IMR-90 (cell line): Measurements from ENCODE around the gene SCYGR1. TPM values are rescaled to one million over a fixed set of nuclear protein-coding genes. Genes with fewer than 3 reads are reported as not detected.

Source experiments
- ATAC-seq: fragments of 200-7000 bp; cut with Tn5 transposase; 2 replicates; pipeline ENCODE4 v1.9.1; 2020; ENCODE audit warnings: low read depth, mild to moderate bottlenecking, moderate library complexity
- BruUV-seq: library from RNA; stranded (reverse); fragments of 400-500 nt; replicated peaks from 2 replicates; lab custom pipeline; 2021; lab: Mats Ljungman, UMichigan
- CTCF ChIA-PET: fragments of 300-600 bp; formaldehyde crosslinking; extraction: SDS; loops from one replicate; lab custom pipeline; 2021; ENCODE audit warnings: antibody characterized with exemption; lab: Yijun Ruan, JAX
- POLR2A ChIA-PET: fragments of 300-600 bp; sonication (Branson Sonifier 250); formaldehyde crosslinking; loops from one replicate; lab custom pipeline; 2022; ENCODE audit warnings: antibody characterized with exemption; ENCODE audit not compliant: unreplicated experiment; lab: Charles Lee
- DNase-seq: peaks from one replicate; pipeline ENCODE4 v3.0.0; 2013
- H2AFZ ChIP-seq: replicated peaks from 2 replicates; pipeline ENCODE3; 2013; ENCODE audit warnings: low read length, mild to moderate bottlenecking; ENCODE audit not compliant: poor library complexity
- H2AK5ac ChIP-seq: 2 replicates; pipeline ENCODE4 v1.6.1; 2013; ENCODE audit warnings: low read depth, low read length, inconsistent platforms
- H2AK9ac ChIP-seq: replicated peaks from 2 replicates; pipeline ENCODE3; 2013; ENCODE audit warnings: mild to moderate bottlenecking, low read depth, low read length, moderate library complexity; ENCODE audit not compliant: poor library complexity
- H2BK120ac ChIP-seq: 2 replicates; pipeline ENCODE4 v1.6.1; 2013; ENCODE audit warnings: low read depth, low read length, inconsistent platforms
- H2BK15ac ChIP-seq: 3 replicates; pipeline ENCODE4 v1.6.1; 2013; ENCODE audit warnings: low read depth, low read length, inconsistent platforms
- H2BK20ac ChIP-seq: 2 replicates; pipeline ENCODE4 v1.6.1; 2013; ENCODE audit warnings: low read depth, mild to moderate bottlenecking, inconsistent platforms, low read length, moderate library complexity
- H2BK5ac ChIP-seq: 2 replicates; pipeline ENCODE4 v1.6.1; 2013; ENCODE audit warnings: mild to moderate bottlenecking, low read depth, low read length, inconsistent platforms; ENCODE audit not compliant: poor library complexity, severe bottlenecking
- H3K14ac ChIP-seq: replicated peaks from 2 replicates; pipeline ENCODE4 v1.6.1; 2013; ENCODE audit warnings: low read depth, low read length, inconsistent platforms
- H3K18ac ChIP-seq: 2 replicates; pipeline ENCODE4 v1.6.1; 2013; ENCODE audit warnings: low read depth, low read length, control low read depth
- H3K23ac ChIP-seq: 2 replicates; pipeline ENCODE4 v1.6.1; 2013; ENCODE audit warnings: low read depth, low read length, inconsistent platforms
- H3K27ac ChIP-seq: 2 replicates; pipeline ENCODE4 v1.5.1; 2013; ENCODE audit warnings: mild to moderate bottlenecking, control low read depth, low read length; ENCODE audit not compliant: insufficient read depth
- H3K27me3 ChIP-seq: 2 replicates; pipeline ENCODE4 v1.6.1; 2013; ENCODE audit warnings: low read length; ENCODE audit not compliant: control insufficient read depth, insufficient read depth
- H3K36me3 ChIP-seq: 2 replicates; pipeline ENCODE4 v1.6.1; 2013; ENCODE audit warnings: low read length, mixed read lengths; ENCODE audit not compliant: control insufficient read depth, insufficient read depth
- H3K4ac ChIP-seq: 2 replicates; pipeline ENCODE4 v1.6.1; 2013; ENCODE audit warnings: low read depth, low read length, inconsistent platforms
- H3K4me1 ChIP-seq: 2 replicates; pipeline ENCODE4 v1.6.1; 2013; ENCODE audit warnings: low read length, mixed read lengths; ENCODE audit not compliant: control insufficient read depth, insufficient read depth
- H3K4me2 ChIP-seq: 2 replicates; pipeline ENCODE4 v1.6.1; 2013; ENCODE audit warnings: low read depth, mild to moderate bottlenecking, control low read depth, low read length, moderate library complexity
- H3K4me3 ChIP-seq: 2 replicates; pipeline ENCODE4 v1.5.1; 2013; ENCODE audit warnings: low read depth, mild to moderate bottlenecking, control low read depth, low read length, moderate library complexity; ENCODE audit not compliant: insufficient read depth
- H3K56ac ChIP-seq: 2 replicates; pipeline ENCODE4 v1.6.1; 2013; ENCODE audit warnings: low read length, inconsistent platforms; ENCODE audit not compliant: insufficient read depth; ENCODE audit errors: extremely low read depth
- H3K79me1 ChIP-seq, 2 experiments: 2 replicates each; pipeline ENCODE4 v1.6.1; 2013; ENCODE audit warnings: low read length in 2 of 2, inconsistent platforms in 1 of 2, low read depth in 1 of 2
- H3K9ac ChIP-seq: 2 replicates; pipeline ENCODE4 v1.6.1; 2013; ENCODE audit warnings: low read depth, low read length, control low read depth
- H3K9me1 ChIP-seq: 2 replicates; pipeline ENCODE4 v1.6.1; 2013; ENCODE audit warnings: low read length, inconsistent platforms; ENCODE audit not compliant: insufficient read depth
- H3K9me3 ChIP-seq: 2 replicates; pipeline ENCODE4 v1.6.1; 2013; ENCODE audit warnings: low read length; ENCODE audit not compliant: control insufficient read depth, insufficient read depth
- H4K20me1 ChIP-seq: 2 replicates; pipeline ENCODE4 v1.6.1; 2013; ENCODE audit warnings: low read length, inconsistent platforms; ENCODE audit not compliant: insufficient read depth
- H4K5ac ChIP-seq: 2 replicates; pipeline ENCODE4 v1.6.1; 2013; ENCODE audit warnings: mild to moderate bottlenecking, low read depth, low read length, control low read depth
- H4K8ac ChIP-seq, 2 experiments: 2 replicates each; pipeline ENCODE4 v1.6.1; 2013; ENCODE audit warnings: low read depth in 2 of 2, low read length in 2 of 2, control low read depth in 1 of 2, inconsistent platforms in 1 of 2
- H4K91ac ChIP-seq: 2 replicates; pipeline ENCODE4 v1.6.1; 2013; ENCODE audit warnings: low read depth, low read length, inconsistent platforms; ENCODE audit not compliant: insufficient read depth
- FOS ChIP-seq: fragments of 150-350 bp; IDR thresholded peaks from 2 replicates; pipeline ENCODE4 v1.6.1; 2016; ENCODE audit warnings: low read depth, low read length
- MAZ ChIP-seq: IDR thresholded peaks from 2 replicates; pipeline ENCODE4 v1.6.1; 2012; ENCODE audit warnings: low read depth, mild to moderate bottlenecking, low read length, improper control_type of control experiment, moderate library complexity, borderline replicate concordance
- MXI1 ChIP-seq: IDR thresholded peaks from 2 replicates; pipeline ENCODE4 v1.6.1; 2012; ENCODE audit warnings: low read depth, mild to moderate bottlenecking, low read length, moderate library complexity, borderline replicate concordance
- RAD21 ChIP-seq: IDR thresholded peaks from 2 replicates; pipeline ENCODE4 v1.6.1; 2012; ENCODE audit warnings: low read length, improper control_type of control experiment
- RFX5 ChIP-seq: IDR thresholded peaks from 2 replicates; pipeline ENCODE4 v1.8.0; 2012; ENCODE audit warnings: low read depth, mild to moderate bottlenecking, low read length, moderate library complexity
- WGBS, 2 experiments: methylation state at CpG; one replicate each; pipeline versions ENCODE4 v1.1.5 to v1.1.7; 2013; ENCODE audit warnings: missing lambda C conversion rate in 2 of 2; ENCODE audit not compliant: insufficient read length in 1 of 2; ENCODE audit errors: extremely low coverage in 2 of 2; 5-methylcytosine and 5-hydroxymethylcytosine counted together
- dilution Hi-C: fragments of 300-500 bp; cut with HindIII; formaldehyde crosslinking; loops from one replicate; pipeline ENCODE4 v1.14.3; 2018; ENCODE audit warnings: low sequenced_read_pairs; ENCODE audit not compliant: unreplicated experiment
- in situ Hi-C: fragments of 300-500 bp; cut with MboI; formaldehyde crosslinking; loops from 3 replicates; pipeline ENCODE4 v1.14.3; 2019; ENCODE audit warnings: low sequenced_read_pairs, inconsistent platforms, mixed read lengths
- intact Hi-C: fragments of 100-400 bp; cut with micrococcal nuclease; formaldehyde crosslinking; loops from 2 replicates; pipeline ENCODE4 v1.10.0; 2022
- polyA plus RNA-seq, 3 experiments: library from polyadenylated mRNA; depleted of rRNA; stranded (reverse); fragments of >200 nt; gene quantifications; 2 replicates each; pipeline ENCODE4 v1.2.3, GENCODE V29; 2012; ENCODE audit warnings: low replicate concordance in 1 of 3
- total RNA-seq: library from RNA; depleted of rRNA; stranded (reverse); fragments of >200 nt; gene quantifications from 2 replicates; pipeline ENCODE4 v1.2.3, GENCODE V29; 2012
- TF ChIP-seq, protein P1 (sequence below): fragments of 150-350 bp; IDR thresholded peaks from 2 replicates; pipeline ENCODE4 v1.6.1; 2016; ENCODE audit warnings: low read depth, mild to moderate bottlenecking, low read length, moderate library complexity, borderline replicate concordance
- TF ChIP-seq, protein P2 (sequence below): conservative IDR thresholded peaks from 2 replicates; pipeline ENCODE4 v1.5.1; 2012; ENCODE audit warnings: mild to moderate bottlenecking, low read depth, low read length, improper control_type of control experiment

SCYGR1 gene
- total and polyA plus RNA-seq, 2 of the 4 experiments (the other 2 are of a cell fraction): not detected

DNA sequence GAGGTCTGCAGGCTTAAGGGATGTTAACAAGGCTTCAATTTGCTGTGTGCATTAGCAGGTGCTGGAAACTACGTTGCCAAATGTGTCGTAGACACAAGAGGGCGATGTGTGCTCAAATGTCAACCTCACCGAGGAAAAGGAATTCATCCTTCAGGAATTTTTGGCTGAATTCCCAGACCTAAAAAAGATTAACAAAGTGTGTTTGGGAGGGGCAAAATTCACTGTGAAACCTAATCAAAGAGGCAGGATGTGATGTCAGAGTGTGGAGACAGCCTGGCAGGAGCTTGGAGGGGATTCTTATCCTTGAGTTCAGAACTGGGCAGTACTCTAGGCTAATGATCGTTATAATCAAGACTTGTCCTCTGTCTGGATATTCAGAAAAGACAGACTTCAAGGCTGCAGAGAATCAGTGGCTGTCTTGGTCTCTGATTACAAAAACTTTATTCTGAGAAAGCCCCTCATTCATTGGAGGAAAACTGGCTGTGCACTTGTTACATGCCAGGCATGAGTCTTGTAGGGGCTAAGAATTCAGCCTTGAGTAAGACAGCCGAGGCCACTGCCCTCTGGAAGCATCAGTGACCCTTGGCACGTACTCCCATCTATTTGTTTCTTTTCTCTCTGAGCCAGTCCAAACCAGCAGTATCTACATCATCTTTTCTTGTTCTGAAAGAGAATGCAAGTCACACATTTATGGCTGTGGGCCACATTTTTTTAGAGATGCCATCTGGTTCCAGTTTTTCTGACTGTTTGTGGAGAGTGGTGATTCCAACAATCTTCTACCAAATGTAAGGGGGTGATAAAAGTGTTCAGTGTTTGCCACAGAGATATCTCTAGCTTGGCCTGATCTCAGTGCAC, 18.7 kb upstream of the SCYGR1 start (continued):
- TF ChIP-seq, protein P1, sequence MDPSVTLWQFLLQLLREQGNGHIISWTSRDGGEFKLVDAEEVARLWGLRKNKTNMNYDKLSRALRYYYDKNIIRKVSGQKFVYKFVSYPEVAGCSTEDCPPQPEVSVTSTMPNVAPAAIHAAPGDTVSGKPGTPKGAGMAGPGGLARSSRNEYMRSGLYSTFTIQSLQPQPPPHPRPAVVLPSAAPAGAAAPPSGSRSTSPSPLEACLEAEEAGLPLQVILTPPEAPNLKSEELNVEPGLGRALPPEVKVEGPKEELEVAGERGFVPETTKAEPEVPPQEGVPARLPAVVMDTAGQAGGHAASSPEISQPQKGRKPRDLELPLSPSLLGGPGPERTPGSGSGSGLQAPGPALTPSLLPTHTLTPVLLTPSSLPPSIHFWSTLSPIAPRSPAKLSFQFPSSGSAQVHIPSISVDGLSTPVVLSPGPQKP: no peak

DNA sequence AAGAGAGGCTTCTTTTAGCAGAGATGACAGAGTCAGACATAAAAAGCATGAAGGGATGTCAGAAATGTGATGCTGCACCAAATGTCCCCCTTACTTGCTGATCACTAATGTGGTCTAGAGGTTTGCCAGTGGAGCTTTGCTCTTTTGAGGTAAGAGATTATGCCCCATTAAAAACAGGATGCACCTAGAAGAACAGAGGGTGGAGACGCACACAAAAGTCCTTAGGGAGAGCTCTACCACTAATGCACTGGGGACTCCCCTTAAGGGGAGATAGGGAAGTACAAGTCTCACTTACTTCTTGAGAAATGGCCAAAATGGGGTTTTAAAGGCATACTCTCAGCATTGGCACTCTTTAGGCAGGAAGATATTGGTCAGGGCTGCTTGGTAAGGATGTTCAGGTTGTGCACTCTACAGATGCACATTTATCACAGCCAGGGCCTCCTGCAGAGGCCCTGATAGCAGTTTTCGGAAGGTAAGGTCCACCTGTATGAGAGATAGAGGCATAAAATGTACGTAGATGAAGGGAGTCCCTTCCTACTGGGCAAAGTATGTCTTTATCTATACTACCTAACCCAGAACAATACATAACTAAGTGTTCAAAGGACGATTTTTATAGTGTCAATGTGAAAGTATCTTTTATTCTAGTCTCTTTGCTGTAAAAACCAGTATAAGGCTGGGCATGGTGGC, 17.0 kb upstream of the SCYGR1 start:
- no peaks in the 10 kb centered on the region for H3K27me3 ChIP-seq
- no peak overlapping the region for H3K4ac ChIP-seq
- TF ChIP-seq, protein P2, sequence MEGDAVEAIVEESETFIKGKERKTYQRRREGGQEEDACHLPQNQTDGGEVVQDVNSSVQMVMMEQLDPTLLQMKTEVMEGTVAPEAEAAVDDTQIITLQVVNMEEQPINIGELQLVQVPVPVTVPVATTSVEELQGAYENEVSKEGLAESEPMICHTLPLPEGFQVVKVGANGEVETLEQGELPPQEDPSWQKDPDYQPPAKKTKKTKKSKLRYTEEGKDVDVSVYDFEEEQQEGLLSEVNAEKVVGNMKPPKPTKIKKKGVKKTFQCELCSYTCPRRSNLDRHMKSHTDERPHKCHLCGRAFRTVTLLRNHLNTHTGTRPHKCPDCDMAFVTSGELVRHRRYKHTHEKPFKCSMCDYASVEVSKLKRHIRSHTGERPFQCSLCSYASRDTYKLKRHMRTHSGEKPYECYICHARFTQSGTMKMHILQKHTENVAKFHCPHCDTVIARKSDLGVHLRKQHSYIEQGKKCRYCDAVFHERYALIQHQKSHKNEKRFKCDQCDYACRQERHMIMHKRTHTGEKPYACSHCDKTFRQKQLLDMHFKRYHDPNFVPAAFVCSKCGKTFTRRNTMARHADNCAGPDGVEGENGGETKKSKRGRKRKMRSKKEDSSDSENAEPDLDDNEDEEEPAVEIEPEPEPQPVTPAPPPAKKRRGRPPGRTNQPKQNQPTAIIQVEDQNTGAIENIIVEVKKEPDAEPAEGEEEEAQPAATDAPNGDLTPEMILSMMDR: no peak
- TF ChIP-seq MAZ (no peak), MXI1 (no peak), FOS (no peak), RAD21 (no peak), RFX5 (no peak)
- H3K18ac ChIP-seq: no peak overlapping the region
- intact Hi-C loops: loop anchor here (1.0 to 10.0 kb wide), 6 partner anchors 108 to 1250 kb away; partner anchors contain the start of gene SLC19A3
- H3K56ac ChIP-seq: no peak overlapping the region
- peaks cover 1% of the 10 kb centered on the region; the same call in 1 of the 2 replicates for H3K4me1 ChIP-seq
- no peak overlapping the region for H3K14ac ChIP-seq
- no peak overlapping the region for H3K23ac ChIP-seq
- no peak overlapping the region for H2BK15ac ChIP-seq
- no peak overlapping the region for H2AK5ac ChIP-seq
- no peak overlapping the region for H4K5ac ChIP-seq
- no peak overlapping the region for H3K4me2 ChIP-seq
- no peak overlapping the region for H2AFZ ChIP-seq
- DNase-seq (no peak), ATAC-seq (no peak)
- dilution Hi-C loops: no loop called here
- ChIA-PET CTCF (interaction anchor here (2.5 kb wide), 1 partner anchor 361 kb away, joined by 24 read pairs; no protein-coding TSS in a partner anchor), POLR2A (no interaction called here)
- H3K79me1 ChIP-seq: no peaks in the 10 kb centered on the region
- H4K91ac ChIP-seq: no peak overlapping the region
- H3K9ac ChIP-seq: no peak overlapping the region
- in situ Hi-C loops: loop anchor here (5.0 to 10.0 kb wide), 2 partner anchors 363 to 470 kb away; partner anchors contain the start of gene DAW1
- H4K8ac ChIP-seq: no peak overlapping the region
- H4K20me1 ChIP-seq: no peaks in the 10 kb centered on the region
- no peak overlapping the region for H3K4me3 ChIP-seq
- no peak overlapping the region for H2AK9ac ChIP-seq
- WGBS, 2 experiments: no CpG with 5 or more reads among the region's 4 CpGs
- H3K36me3 ChIP-seq: no peaks in the 10 kb centered on the region
- H2BK120ac ChIP-seq: peak overlapping the region; percentile 4; the same call in 1 of the 2 replicates
- no TSS peak for BruUV-seq
- H3K9me1 ChIP-seq: no peaks in the 10 kb centered on the region
- H2BK20ac ChIP-seq: no peak overlapping the region
- H2BK5ac ChIP-seq: no peak overlapping the region
- H3K27ac ChIP-seq: no peak overlapping the region
- H3K9me3 ChIP-seq: no peaks in the 10 kb centered on the region
